ENCODE results near the gene SLC12A9.

DNA sequence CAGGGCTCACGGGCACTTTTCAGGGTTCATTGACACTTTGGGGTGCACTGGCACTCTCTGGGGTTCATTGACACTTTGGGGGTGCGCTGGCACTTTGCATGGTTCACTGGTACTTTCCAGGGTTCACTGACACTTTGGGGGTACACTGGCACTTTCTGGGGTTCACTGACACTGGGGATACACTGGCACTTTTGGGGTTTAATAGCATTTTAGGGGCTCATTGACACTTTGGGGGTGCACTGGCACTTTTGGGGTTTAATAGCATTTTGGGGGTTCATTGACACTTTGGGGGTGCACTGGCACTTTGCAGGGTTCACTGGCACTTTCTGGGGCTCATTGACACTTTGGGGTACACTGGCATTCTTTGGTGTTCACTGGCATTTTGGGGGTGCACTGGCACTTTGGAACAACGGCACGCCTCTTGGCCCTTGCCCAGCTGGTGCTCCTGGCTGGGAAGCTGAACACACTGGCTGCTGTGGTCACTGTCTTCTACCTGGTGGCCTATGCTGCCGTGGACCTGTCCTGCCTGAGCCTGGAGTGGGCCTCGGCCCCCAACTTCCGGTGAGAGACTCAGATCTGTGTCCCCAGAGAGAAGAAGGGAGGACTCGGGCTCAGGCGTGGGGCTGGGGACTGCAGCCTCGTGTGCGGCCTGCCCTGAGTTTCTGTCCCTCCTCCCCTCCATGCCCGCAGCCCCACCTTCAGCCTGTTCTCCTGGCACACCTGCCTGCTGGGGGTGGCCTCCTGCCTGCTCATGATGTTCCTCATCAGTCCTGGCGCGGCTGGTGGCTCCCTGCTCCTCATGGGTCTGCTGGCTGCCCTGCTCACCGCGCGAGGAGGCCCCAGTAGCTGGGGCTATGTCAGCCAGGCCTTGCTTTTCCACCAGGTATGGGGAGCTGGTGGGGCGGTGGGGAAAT is 8.4 kb downstream of the SLC12A9 start:
- TF ChIP-seq POLR2A (IDR thresholded peaks at IDR 0.05) (no peak), CTCF (IDR thresholded peaks at IDR 0.05) (no peak)

All from upper lobe of left lung (tissue), 4 donors.